GM12873 (cell line): Measurements from ENCODE around the gene DNHD1.

Experiments used
- CTCF ChIP-seq: IDR thresholded peaks from 2 replicates; pipeline ENCODE4 v1.5.1; 2012; ENCODE audit warnings: low read depth, mild to moderate bottlenecking, moderate library complexity, low read length, control low read depth; ENCODE audit not compliant: insufficient read depth; ENCODE audit errors: missing control alignments

The DNHD1 gene

GRCh38 chr11:6617315-6617781 is 120.3 kb downstream of the DNHD1 start:
- no peak for TF ChIP-seq CTCF

GRCh38 chr11:6618117-6619003 is 121.3 kb downstream of the DNHD1 start:
- no peak for TF ChIP-seq CTCF

GRCh38 chr11:6619004-6619745 is 122.1 kb downstream of the DNHD1 start, which contains the start of gene TPP1:
TPP1 (minus strand) TSS chr11:6619422; CDS start chr11:6619400, 22 bp downstream.
- no peak for TF ChIP-seq CTCF

- TF ChIP-seq CTCF, result no peak
These were observed 123.6 kb downstream of the DNHD1 start for GRCh38 chr11:6620636-6621035.
